HL-60 (cell line): Measurements from ENCODE around the gene ROBO1.

Source experiments
- DNase-seq, 2 experiments: peaks; one replicate each; pipeline ENCODE4 v3.0.0-alpha.2; 2010 to 2020; ENCODE audit warnings: low read depth in 1 of 2, low spot score in 1 of 2
- H3K27ac ChIP-seq: fragments of 250-450 bp; sonication (Bioruptor Pico); replicated peaks from 2 replicates; pipeline ENCODE4 v1.5.1; 2020; ENCODE audit warnings: mild to moderate bottlenecking, moderate library complexity
- H3K27me3 ChIP-seq: fragments of 250-450 bp; sonication (Bioruptor Pico); 2 replicates; pipeline ENCODE4 v1.5.1; 2021; ENCODE audit warnings: mild to moderate bottlenecking, moderate library complexity; ENCODE audit not compliant: insufficient read depth, poor library complexity, severe bottlenecking
- H3K4me3 ChIP-seq: replicated peaks from 2 replicates; pipeline ENCODE4 v1.5.1; 2011; ENCODE audit warnings: mild to moderate bottlenecking, control low read depth, low read length; ENCODE audit not compliant: insufficient read depth
- CTCF ChIP-seq: IDR thresholded peaks from one replicate; pipeline ENCODE4 v1.5.1; 2011; ENCODE audit warnings: low read length, control low read depth, inconsistent platforms; ENCODE audit not compliant: insufficient read depth
- GABPA ChIP-seq: IDR thresholded peaks from 2 replicates; pipeline ENCODE4 v1.6.1; 2012; ENCODE audit warnings: low read depth
- POLR2AphosphoS5 ChIP-seq: IDR thresholded peaks from 2 replicates; pipeline ENCODE4 v1.6.1; 2012; ENCODE audit warnings: low read depth
- REST ChIP-seq: IDR thresholded peaks from 2 replicates; pipeline ENCODE4 v1.6.1; 2012; ENCODE audit warnings: low read depth; ENCODE audit not compliant: insufficient replicate concordance
- SPI1 ChIP-seq: IDR thresholded peaks from 2 replicates; pipeline ENCODE4 v1.6.1; 2012; ENCODE audit warnings: low read depth, mild to moderate bottlenecking, borderline replicate concordance

The ROBO1 gene

GRCh38 chr3:79018265-79018664, 749.5 kb downstream of the ROBO1 start:
- Histone ChIP-seq H3K4me3 (no peak overlapping the region), H3K27ac (no peak overlapping the region), H3K27me3 (peaks cover 35% of the 10 kb centered on the region)
- no peak for DNase-seq
- TF ChIP-seq SPI1: no peak
- TF ChIP-seq CTCF: no peak
- no peak for TF ChIP-seq GABPA

- no peak for DNase-seq
- Histone ChIP-seq H3K27ac (no peak overlapping the region), H3K4me3 (no peak overlapping the region), H3K27me3 (peaks cover 35% of the 10 kb centered on the region)
- TF ChIP-seq POLR2AphosphoS5 (no peak), CTCF (no peak), SPI1 (no peak), REST (no peak), GABPA (no peak)
Measured at GRCh38 chr3:79016587-79017376, 751.0 kb downstream of the ROBO1 start.

GRCh38 chr3:79015854-79016253, 751.9 kb downstream of the ROBO1 start:
- Histone ChIP-seq H3K27me3 (peaks cover 35% of the 10 kb centered on the region), H3K4me3 (no peak overlapping the region), H3K27ac (no peak overlapping the region)
- no peak for DNase-seq
- TF ChIP-seq GABPA (no peak), CTCF (no peak), SPI1 (no peak), REST (no peak), POLR2AphosphoS5 (no peak)

GRCh38 chr3:79012946-79013362, 754.8 kb downstream of the ROBO1 start:
- Histone ChIP-seq H3K4me3 (no peak overlapping the region), H3K27me3 (peaks cover 13% of the 10 kb centered on the region), H3K27ac (no peak overlapping the region)
- DNase-seq: no peak
- TF ChIP-seq REST (no peak), POLR2AphosphoS5 (no peak), GABPA (no peak), CTCF (no peak), SPI1 (no peak)
